ENCODE measurements around the gene PI4K2A.

DNA sequence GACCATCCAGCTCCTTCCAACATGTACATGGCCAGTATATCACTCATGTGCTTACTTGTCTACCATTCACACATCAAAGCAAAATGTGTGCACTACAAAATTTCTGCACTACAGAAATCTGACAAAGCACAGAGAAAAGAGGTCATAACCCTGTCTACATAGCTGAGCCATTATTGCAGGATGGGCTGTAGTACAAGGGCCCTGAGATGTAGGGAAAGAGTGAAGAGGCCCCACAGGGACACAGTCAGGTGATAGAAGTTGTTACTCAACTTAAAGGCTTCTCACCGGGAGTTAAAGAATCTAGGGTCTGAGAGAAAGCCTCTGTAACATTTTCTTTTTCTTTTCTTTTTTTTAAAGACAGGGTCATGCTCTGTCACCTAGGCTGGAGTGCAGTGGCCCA lies 29.1 kb downstream of the PI4K2A start:
- TF ChIP-seq CTCF (IDR thresholded peaks at IDR 0.05; ENCODE audit: low read depth, low read length): no peak
- TF ChIP-seq POLR2A (IDR thresholded peaks at IDR 0.05; ENCODE audit: extremely low read depth, insufficient read length): no peak
- TF ChIP-seq MAX (IDR thresholded peaks at IDR 0.05; ENCODE audit: low read depth, low read length): no peak

Data from NB4 (cell line).